GM08714 (cell line): ENCODE measurements around the gene UGT1A10.
"Not testable (repeated sequence)": the region's sequence is repeated elsewhere in the genome, so short reads cannot be mapped to it uniquely, and the experiment has no call there.

Experiments used
- H3K4me3 ChIP-seq: fragments of 200-500 bp; sonication (Bioruptor generic); 2 replicates; pipeline ENCODE4 v1.5.1; 2014; ENCODE audit warnings: mild to moderate bottlenecking, low read length, inconsistent platforms
- ZNF274 ChIP-seq: IDR thresholded peaks from 2 replicates; pipeline ENCODE4 v1.6.1; 2012; ENCODE audit warnings: mild to moderate bottlenecking, low read depth, low read length

Gene UGT1A10

GRCh38 chr2:233718552-233718951, 82.3 kb downstream of the UGT1A10 start, which contains the start of gene UGT1A4:
TSS of gene UGT1A4 (plus strand) at chr2:233718736. CDS start at chr2:233718821, 85 bp downstream.
- TF ChIP-seq ZNF274: no peak

GRCh38 chr2:233728723-233729301, 92.6 kb downstream of the UGT1A10 start, which contains the start of gene UGT1A3:
TSS of gene UGT1A3 (plus strand) at chr2:233729042. CDS start at chr2:233729127, 85 bp downstream.
- TF ChIP-seq ZNF274: no peak

More at GRCh38 chr2:233718552-233718951, 82.3 kb downstream of the UGT1A10 start, which contains the start of gene UGT1A4:
- H3K4me3 ChIP-seq: no peak within 1 kb of the TSS

DNA sequence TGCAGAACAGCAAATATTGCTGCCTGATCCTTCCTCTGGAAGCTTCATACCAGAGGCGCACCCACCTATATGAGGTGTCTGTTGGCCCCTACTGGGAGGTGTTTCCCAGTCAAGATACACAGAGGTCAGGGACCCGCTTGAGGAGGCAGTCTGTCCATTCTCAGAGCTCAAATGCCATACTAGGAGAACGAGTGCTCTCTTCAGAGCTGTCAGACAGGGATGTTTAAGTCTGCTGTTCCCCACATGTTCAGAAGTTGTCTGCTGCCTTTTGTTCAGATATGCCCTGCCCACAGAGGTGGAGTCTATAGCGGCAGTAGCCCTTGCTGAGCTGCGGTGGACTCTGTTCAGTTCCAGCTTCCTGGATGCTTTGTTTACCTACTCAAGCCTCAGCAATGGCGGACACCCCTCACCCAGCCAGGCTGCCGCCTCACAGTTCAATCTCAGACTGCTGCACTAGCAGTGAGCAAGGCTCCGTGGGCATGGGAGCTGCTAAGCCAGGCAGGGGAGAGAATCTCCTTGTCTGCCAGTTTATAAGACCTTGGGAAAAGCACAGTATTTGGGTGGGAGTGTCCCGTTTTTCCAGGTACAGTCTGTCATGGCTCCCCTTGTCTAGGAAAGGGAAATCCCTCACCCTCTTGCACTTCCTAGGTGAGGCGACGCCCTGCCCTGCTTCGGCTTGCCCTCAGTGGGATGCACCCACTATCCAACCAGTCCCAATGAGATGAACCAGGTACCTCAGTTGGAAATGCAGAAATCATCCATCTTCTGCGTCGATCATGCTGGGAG, 100.8 kb downstream of the UGT1A10 start:
- not testable (repeated sequence) for H3K4me3 ChIP-seq

More at GRCh38 chr2:233728723-233729301, 92.6 kb downstream of the UGT1A10 start, which contains the start of gene UGT1A3:
- H3K4me3 ChIP-seq: no peak within 1 kb of the TSS

DNA sequence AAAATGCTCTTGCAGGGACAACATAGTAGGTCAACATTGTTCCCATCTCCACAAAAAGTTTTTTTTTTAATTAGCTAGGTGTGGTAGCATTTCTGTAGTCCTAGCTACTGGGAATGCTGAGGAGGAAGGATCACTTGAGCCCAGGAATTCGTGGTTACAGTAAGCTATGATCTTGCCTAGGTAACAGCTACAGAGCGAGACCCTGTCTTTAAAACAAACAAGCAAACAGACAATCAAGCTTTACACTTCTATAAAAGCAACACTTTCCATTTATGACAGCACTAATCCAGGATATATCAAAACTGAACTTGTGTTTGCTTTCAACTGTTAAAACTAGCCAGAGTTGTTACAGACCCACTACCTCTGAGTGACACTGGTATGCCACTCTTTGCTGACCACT, 104.6 kb downstream of the UGT1A10 start:
- H3K4me3 ChIP-seq: no peak overlapping the region
- no peak for TF ChIP-seq ZNF274

- no peak for TF ChIP-seq ZNF274
- H3K4me3 ChIP-seq: no peak overlapping the region
Measured at GRCh38 chr2:233743464-233744259, 107.4 kb downstream of the UGT1A10 start.

- H3K4me3 ChIP-seq: no peak overlapping the region
- TF ChIP-seq ZNF274: no peak
Measured at GRCh38 chr2:233745073-233745755, 109.0 kb downstream of the UGT1A10 start.

GRCh38 chr2:233745838-233746237, 109.6 kb downstream of the UGT1A10 start:
- not testable (repeated sequence) for H3K4me3 ChIP-seq

- no peak for TF ChIP-seq ZNF274
Measured at GRCh38 chr2:233746475-233747282, 110.4 kb downstream of the UGT1A10 start.

GRCh38 chr2:233747283-233747544, 111.0 kb downstream of the UGT1A10 start:
- no peak overlapping the region for H3K4me3 ChIP-seq
- no peak for TF ChIP-seq ZNF274

More at GRCh38 chr2:233746475-233747282, 110.4 kb downstream of the UGT1A10 start:
- H3K4me3 ChIP-seq: no peak overlapping the region

- H3K4me3 ChIP-seq: not testable (repeated sequence)
Measured at GRCh38 chr2:233750689-233751088, 114.4 kb downstream of the UGT1A10 start.

DNA sequence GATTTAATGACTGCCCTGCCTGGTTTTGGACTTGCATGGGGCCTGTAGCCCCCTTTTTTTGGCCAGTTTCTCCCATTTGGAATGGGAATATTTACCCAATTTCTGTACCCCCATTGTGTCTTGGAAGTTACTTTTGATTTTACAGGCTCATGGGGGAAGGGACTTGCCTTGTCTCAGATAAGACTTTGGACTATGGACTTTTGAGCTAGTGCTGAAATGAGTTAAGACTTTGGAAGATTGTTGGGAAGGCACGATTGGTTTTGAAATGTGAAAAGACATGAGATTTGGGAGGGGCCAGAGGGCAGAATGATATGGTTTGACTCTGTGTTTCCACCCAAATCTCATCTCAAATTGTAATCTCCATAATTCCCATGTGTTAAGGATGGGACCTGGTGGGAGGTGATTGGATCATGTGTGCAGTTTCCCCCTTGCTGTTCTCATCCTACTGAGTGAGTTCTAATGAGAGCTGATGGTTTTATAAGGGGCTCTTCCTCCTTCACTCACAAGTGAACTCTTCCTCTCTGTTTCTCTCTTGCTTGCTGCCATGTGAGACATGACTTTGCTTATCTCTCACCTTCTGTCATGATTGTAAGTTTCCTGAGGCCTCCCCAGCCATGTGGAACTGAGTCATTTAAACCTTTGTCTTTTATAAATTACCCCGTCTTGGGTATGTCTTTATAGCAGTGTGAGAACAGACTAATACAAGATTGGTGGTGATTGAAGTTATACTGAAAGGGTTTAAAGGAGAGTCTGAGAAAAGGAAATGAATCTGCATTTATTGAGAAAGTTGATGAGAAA, 115.2 kb downstream of the UGT1A10 start:
- not testable (repeated sequence) for H3K4me3 ChIP-seq

GRCh38 chr2:233754872-233755611, 118.8 kb downstream of the UGT1A10 start:
- H3K4me3 ChIP-seq: no peak overlapping the region
- TF ChIP-seq ZNF274: no peak
